ENCODE measurements around the gene EFNA1. TPM values are rescaled to one million over a fixed set of nuclear protein-coding genes. Genes with fewer than 3 reads are reported as not detected.

The EFNA1 gene
- total and polyA plus RNA-seq, 2 of the 13 experiments (the other 11 are each of a cell fraction or from before 2014, with no cell fraction given) = 81.8 to 874 TPM

GRCh38 chr1:155172732-155173477 lies 45.2 kb downstream of the EFNA1 start, which contains the start of gene KRTCAP2 (continued):
- TF ChIP-seq ZNF530 (CRISPR knock-in tag; IDR thresholded peaks at IDR 0.05; ENCODE audit: low read depth) (no peak), PAX8 (CRISPR knock-in tag; IDR thresholded peaks at IDR 0.05; ENCODE audit: borderline replicate concordance) (no peak), KDM1A (CRISPR knock-in tag; IDR thresholded peaks at IDR 0.05) (no peak), RFX1 (IDR thresholded peaks at IDR 0.05) (no peak), HNF4G (IDR thresholded peaks at IDR 0.05; ENCODE audit: borderline replicate concordance, low read depth, low read length) (no peak), HNF4G (CRISPR knock-in tag; IDR thresholded peaks at IDR 0.05; ENCODE audit: borderline replicate concordance, low read depth) (no peak), ZNF138 (CRISPR knock-in tag; IDR thresholded peaks at IDR 0.05; ENCODE audit: low read depth) (peak; percentile 25; the same call in 1 of the 2 replicates), ZC3H4 (CRISPR knock-in tag; IDR thresholded peaks at IDR 0.05; ENCODE audit: borderline replicate concordance) (no peak), ATRX (CRISPR knock-in tag; IDR thresholded peaks at IDR 0.05; ENCODE audit: borderline replicate concordance) (no peak), PRPF4 (IDR thresholded peaks at IDR 0.05; ENCODE audit: low read depth, low read length, poor library complexity, severe bottlenecking) (no peak), AFF4 (CRISPR knock-in tag; IDR thresholded peaks at IDR 0.05) (no peak), SNRNP70 (IDR thresholded peaks at IDR 0.05; ENCODE audit: low read depth, low read length) (no peak), RARG (CRISPR knock-in tag; IDR thresholded peaks at IDR 0.05; ENCODE audit: low read depth) (no peak), FOXA1 (IDR thresholded peaks at IDR 0.05) (no peak), FOXA1 (CRISPR knock-in tag; IDR thresholded peaks at IDR 0.05) (no peak), PHF5A (CRISPR knock-in tag; IDR thresholded peaks at IDR 0.05; ENCODE audit: low read depth, unreplicated experiment) (no peak), SP4 (CRISPR knock-in tag; IDR thresholded peaks at IDR 0.05) (peak; percentile 76; the same call in 1 of the 2 replicates), TBX2 (CRISPR knock-in tag; IDR thresholded peaks at IDR 0.05; ENCODE audit: borderline replicate concordance) (peak; percentile 76), RERE (CRISPR knock-in tag; IDR thresholded peaks at IDR 0.05; ENCODE audit: low read depth) (no peak)

All from HepG2 (cell line).